ENCODE data around the gene NFYB.

Gene NFYB

DNA sequence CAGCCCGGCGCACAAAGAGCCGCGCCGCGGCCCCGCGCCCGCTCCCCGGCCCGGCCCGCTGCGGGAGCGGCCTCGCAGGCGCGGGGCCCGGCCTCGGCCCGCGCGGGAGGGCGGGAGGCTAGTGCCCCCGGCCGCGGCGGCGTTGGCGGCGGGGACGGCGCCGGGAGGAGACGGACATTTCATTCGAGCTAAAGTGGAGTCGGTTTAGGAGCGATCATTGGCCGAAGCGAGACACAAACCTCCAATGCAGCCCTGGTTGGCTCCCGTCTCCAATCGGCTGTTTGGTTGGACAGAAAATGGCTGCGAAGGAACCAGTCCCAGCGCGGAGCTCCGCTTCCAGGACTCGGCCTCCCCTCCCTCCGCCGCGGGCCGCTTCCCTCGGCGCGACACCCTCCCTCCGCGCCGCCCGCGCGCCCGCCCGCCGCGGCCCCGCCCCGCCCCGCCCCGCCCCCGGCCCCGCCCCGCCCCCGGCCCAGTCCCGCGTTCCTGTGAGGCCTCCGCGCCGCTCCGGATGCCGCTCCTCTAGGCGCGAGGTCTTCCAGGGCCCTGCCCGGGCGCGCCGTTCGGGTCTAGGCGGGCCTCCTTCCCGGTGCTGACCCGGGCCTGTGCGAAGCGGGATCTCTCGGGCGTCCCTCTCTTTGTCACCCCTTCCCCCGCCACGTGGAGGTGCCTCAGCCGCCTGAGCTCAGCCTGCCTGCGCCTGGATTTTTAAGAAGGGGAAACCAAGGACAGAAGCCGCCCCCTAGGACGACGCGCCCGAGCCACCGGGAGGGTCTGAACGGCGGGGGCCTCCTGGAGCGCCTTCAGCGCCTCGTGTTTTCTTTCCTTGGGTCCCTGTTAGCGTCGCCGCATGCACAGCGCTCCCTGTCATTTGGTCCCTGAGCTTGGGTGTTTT, at the start of gene NFYB:
TSS of gene NFYB (minus strand) at position 309 of the 895 bp plus-strand sequence. CDS start 2,757 bp downstream, outside the sequence.
- Histone ChIP-seq H3K9ac (ENCODE audit: low read depth in 1 of 2, low read length in 2 of 2) (peak within 1 kb of the TSS; percentile 74 to 83), H3K27me3 (ENCODE audit: control insufficient read depth in 2 of 2, insufficient read depth in 2 of 2, low read length in 2 of 2) (no peaks in the 10 kb centered on the region), H3K9me3 (ENCODE audit: control insufficient read depth in 2 of 2, low read length in 2 of 2) (no peaks in the 10 kb centered on the region), H3K4me3 (ENCODE audit: low read length in 2 of 2) (peak within 1 kb of the TSS; percentile 80 to 92), H3K27ac (ENCODE audit: low read depth in 2 of 2, low read length in 2 of 2) (peak within 1 kb of the TSS; percentile 78 to 82), H3K4me1 (ENCODE audit: control insufficient read depth in 2 of 2, insufficient read depth in 2 of 2, low read length in 2 of 2) (peaks cover 14 to 17% of the 10 kb centered on the region in 2 donors), H3K36me3 (ENCODE audit: control insufficient read depth in 2 of 2, insufficient read depth in 2 of 2, low read length in 2 of 2) (peaks cover 7% of the 10 kb centered on the region in 2 donors)

DNA sequence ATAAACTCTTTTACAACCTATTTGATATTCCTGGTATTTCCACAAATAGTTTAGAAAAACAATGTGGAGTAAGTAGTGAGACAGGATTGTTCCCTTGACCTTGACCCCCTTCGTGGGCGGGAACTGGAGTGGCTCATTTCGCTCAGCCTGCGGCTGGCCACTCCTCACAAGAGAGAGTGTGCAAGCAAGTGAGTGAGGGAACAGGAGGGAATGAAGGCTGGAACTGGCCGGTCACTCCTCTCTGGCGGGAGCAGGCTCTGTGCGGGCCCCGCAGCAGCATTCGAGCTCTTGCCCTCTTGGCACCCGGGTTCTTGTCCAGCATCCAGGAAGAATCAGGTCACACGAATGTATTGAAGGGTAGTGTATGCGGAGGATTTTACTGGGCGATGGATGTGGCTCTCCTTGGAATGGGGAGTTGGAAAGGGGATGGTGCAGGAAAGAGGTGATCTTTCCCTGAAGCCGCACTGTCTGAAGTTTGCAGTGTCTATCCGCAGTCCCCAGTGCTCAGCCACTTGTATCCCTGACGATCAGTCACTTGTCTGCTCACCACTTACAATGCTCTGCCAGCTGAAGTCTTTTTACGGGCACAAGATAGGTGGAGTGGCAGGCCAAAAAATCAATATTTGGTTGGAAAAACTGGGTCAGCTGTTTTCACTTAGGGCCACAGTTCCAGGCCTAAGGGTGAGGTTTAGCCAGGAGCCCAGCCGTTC, 49.6 kb upstream of the NFYB start:
- H3K9ac ChIP-seq (ENCODE audit: low read depth in 1 of 2, low read length in 2 of 2) = no peak overlapping the region

DNA sequence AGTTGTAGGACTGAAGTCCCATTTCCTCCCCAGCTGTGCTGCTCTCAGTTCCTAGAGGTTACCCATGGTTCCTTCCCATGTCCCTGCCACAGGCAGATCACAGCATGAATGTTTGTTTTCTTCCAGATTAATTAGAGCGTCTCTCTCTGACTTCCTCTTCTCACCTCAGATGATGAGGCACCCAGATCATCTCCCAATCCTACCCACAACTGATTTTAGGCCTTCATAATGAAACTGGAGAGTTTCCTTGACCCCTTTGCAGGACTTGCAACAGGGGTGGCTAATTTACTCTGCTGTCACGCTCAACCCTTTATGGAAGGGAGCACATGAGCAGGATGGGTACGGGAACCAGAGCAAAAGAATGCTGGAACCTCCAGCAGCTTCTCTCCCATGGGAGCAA, 45.4 kb upstream of the NFYB start:
- no peaks in the 10 kb centered on the region for H3K36me3 ChIP-seq (ENCODE audit: control insufficient read depth in 2 of 2, insufficient read depth in 2 of 2, low read length in 2 of 2)
- H3K4me3 ChIP-seq (ENCODE audit: low read length in 2 of 2) = no peak overlapping the region
- H3K4me1 ChIP-seq (ENCODE audit: control insufficient read depth in 2 of 2, insufficient read depth in 2 of 2, low read length in 2 of 2) = no peaks in the 10 kb centered on the region
- no peaks in the 10 kb centered on the region for H3K27me3 ChIP-seq (ENCODE audit: control insufficient read depth in 2 of 2, insufficient read depth in 2 of 2, low read length in 2 of 2)
- no peak overlapping the region for H3K9ac ChIP-seq (ENCODE audit: low read depth in 1 of 2, low read length in 2 of 2)
- H3K9me3 ChIP-seq (ENCODE audit: control insufficient read depth in 2 of 2, low read length in 2 of 2) = peaks cover 0 to 2% of the 10 kb centered on the region in 2 donors
- no peak overlapping the region for H3K27ac ChIP-seq (ENCODE audit: low read depth in 2 of 2, low read length in 2 of 2)

More for the DNA sequence above, 49.6 kb upstream of the NFYB start:
- Histone ChIP-seq H3K27me3 (ENCODE audit: control insufficient read depth in 2 of 2, insufficient read depth in 2 of 2, low read length in 2 of 2) (no peaks in the 10 kb centered on the region), H3K9me3 (ENCODE audit: control insufficient read depth in 2 of 2, low read length in 2 of 2) (peaks cover 0 to 2% of the 10 kb centered on the region in 2 donors), H3K27ac (ENCODE audit: low read depth in 2 of 2, low read length in 2 of 2) (no peak overlapping the region), H3K4me1 (ENCODE audit: control insufficient read depth in 2 of 2, insufficient read depth in 2 of 2, low read length in 2 of 2) (no peaks in the 10 kb centered on the region), H3K36me3 (ENCODE audit: control insufficient read depth in 2 of 2, insufficient read depth in 2 of 2, low read length in 2 of 2) (no peaks in the 10 kb centered on the region), H3K4me3 (ENCODE audit: low read length in 2 of 2) (no peak overlapping the region)

DNA sequence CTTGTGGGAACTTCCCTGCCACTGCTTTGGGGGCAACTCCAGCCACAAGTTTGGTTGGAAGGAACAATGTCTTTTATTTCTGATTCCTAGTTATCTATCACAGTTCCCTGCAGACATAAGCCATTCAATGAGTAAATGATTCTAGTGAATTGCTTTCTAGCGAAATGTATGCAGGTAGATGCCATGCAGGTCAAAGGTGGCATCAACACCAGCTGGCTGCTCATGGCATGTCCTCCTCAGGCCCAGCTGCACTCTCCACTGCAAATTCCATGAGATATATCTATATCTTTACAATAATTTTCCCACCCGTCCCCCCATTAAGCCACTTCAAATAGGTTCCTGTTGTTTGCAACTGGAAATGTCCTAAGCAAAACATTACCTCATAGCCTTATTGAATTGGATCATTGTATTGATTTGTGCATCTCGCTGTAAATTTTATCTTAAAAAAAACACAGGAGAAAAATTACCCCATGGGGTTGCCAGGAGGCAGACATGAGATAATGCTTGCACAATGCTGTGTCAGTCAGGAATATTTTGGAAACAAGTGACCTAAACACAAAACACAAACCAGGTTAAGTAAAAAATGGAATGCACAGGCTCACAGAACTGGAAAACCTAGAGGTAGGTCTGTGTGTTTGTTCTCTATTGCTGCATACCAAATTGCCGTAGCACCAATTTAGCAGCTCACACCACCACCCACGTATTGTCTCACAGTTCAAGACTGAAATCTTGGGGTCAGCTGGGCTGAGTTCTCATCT, 44.8 kb upstream of the NFYB start:
- Histone ChIP-seq H3K4me1 (ENCODE audit: control insufficient read depth in 2 of 2, insufficient read depth in 2 of 2, low read length in 2 of 2) (no peaks in the 10 kb centered on the region), H3K4me3 (ENCODE audit: low read length in 2 of 2) (no peak overlapping the region)

DNA sequence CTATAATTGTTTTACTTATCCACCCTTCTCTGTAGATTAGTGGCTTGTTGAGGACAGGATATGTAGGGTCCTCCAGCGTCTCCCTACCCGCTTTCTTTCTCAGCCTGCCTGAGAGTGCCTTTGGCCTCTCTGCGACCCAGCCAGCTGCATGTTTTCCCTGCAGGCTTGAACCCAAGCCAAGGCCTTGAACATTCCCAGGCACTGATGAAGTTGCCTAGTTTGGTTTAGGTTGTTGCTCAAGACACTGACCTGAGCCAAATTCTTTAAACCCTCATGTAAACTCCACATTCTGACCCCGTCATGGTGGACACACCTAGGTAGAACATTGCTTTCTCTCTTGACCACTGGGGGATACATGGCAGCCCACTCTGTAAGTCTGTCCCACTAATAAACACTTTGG, 44.1 kb upstream of the NFYB start:
- Histone ChIP-seq H3K27me3 (ENCODE audit: control insufficient read depth in 2 of 2, insufficient read depth in 2 of 2, low read length in 2 of 2) (no peaks in the 10 kb centered on the region), H3K9ac (ENCODE audit: low read depth in 1 of 2, low read length in 2 of 2) (no peak overlapping the region), H3K27ac (ENCODE audit: low read depth in 2 of 2, low read length in 2 of 2) (peak overlapping the region in 1 of 2 donors; percentile 7), H3K36me3 (ENCODE audit: control insufficient read depth in 2 of 2, insufficient read depth in 2 of 2, low read length in 2 of 2) (no peaks in the 10 kb centered on the region), H3K4me3 (ENCODE audit: low read length in 2 of 2) (no peak overlapping the region), H3K9me3 (ENCODE audit: control insufficient read depth in 2 of 2, low read length in 2 of 2) (peaks cover 0 to 2% of the 10 kb centered on the region in 2 donors), H3K4me1 (ENCODE audit: control insufficient read depth in 2 of 2, insufficient read depth in 2 of 2, low read length in 2 of 2) (no peaks in the 10 kb centered on the region)

More for the DNA sequence above, 44.8 kb upstream of the NFYB start:
- Histone ChIP-seq H3K9ac (ENCODE audit: low read depth in 1 of 2, low read length in 2 of 2) (no peak overlapping the region), H3K27ac (ENCODE audit: low read depth in 2 of 2, low read length in 2 of 2) (no peak overlapping the region), H3K27me3 (ENCODE audit: control insufficient read depth in 2 of 2, insufficient read depth in 2 of 2, low read length in 2 of 2) (no peaks in the 10 kb centered on the region), H3K36me3 (ENCODE audit: control insufficient read depth in 2 of 2, insufficient read depth in 2 of 2, low read length in 2 of 2) (no peaks in the 10 kb centered on the region), H3K9me3 (ENCODE audit: control insufficient read depth in 2 of 2, low read length in 2 of 2) (peaks cover 0 to 2% of the 10 kb centered on the region in 2 donors)

DNA sequence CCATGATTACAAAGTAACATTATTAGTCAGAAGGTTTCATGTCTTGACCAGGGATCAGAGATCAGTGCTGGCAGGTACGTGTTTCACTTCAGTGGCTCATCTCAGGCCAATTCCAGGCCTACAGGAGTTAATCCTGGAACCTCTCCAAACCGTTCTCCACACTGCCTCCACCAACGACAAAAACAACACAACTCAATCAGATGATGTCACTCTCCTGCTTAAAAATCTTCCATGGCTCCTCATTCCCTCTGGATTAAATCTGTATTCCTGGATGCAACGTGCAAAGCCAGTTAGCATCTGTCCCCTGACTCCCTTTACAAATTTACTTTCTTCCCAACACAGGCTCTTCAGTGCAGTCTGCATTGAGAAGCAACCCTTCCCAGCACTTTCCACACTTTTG, 43.3 kb upstream of the NFYB start:
- H3K27me3 ChIP-seq (ENCODE audit: control insufficient read depth in 2 of 2, insufficient read depth in 2 of 2, low read length in 2 of 2) = no peaks in the 10 kb centered on the region
- H3K9me3 ChIP-seq (ENCODE audit: control insufficient read depth in 2 of 2, low read length in 2 of 2) = peaks cover 0 to 2% of the 10 kb centered on the region in 2 donors
- no peak overlapping the region for H3K4me3 ChIP-seq (ENCODE audit: low read length in 2 of 2)
- no peak overlapping the region for H3K27ac ChIP-seq (ENCODE audit: low read depth in 2 of 2, low read length in 2 of 2)
- no peaks in the 10 kb centered on the region for H3K36me3 ChIP-seq (ENCODE audit: control insufficient read depth in 2 of 2, insufficient read depth in 2 of 2, low read length in 2 of 2)
- no peak overlapping the region for H3K9ac ChIP-seq (ENCODE audit: low read depth in 1 of 2, low read length in 2 of 2)
- no peaks in the 10 kb centered on the region for H3K4me1 ChIP-seq (ENCODE audit: control insufficient read depth in 2 of 2, insufficient read depth in 2 of 2, low read length in 2 of 2)

DNA sequence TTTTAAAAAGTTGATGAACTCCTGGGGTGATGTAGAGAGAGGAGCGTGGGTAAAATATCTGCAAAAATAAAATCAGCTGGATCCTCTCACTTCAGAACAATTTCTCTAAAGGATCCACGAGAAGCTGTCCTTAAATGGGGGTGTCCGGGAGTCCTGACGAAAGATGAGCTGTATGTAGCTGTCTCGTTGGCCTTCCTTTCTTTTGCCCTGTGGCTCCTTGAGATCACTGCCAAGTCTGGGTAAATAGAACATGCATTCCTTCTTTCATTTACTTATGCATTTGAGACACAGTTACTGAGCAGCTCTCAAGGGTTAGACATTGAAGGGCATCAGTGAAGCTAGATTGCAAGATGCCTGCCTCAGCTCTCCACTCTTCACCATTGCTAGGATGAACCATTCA, 42.4 kb upstream of the NFYB start:
- no peaks in the 10 kb centered on the region for H3K4me1 ChIP-seq (ENCODE audit: control insufficient read depth in 2 of 2, insufficient read depth in 2 of 2, low read length in 2 of 2)
- no peaks in the 10 kb centered on the region for H3K27me3 ChIP-seq (ENCODE audit: control insufficient read depth in 2 of 2, insufficient read depth in 2 of 2, low read length in 2 of 2)
- H3K9ac ChIP-seq (ENCODE audit: low read depth in 1 of 2, low read length in 2 of 2) = no peak overlapping the region
- no peak overlapping the region for H3K27ac ChIP-seq (ENCODE audit: low read depth in 2 of 2, low read length in 2 of 2)
- no peak overlapping the region for H3K4me3 ChIP-seq (ENCODE audit: low read length in 2 of 2)
- H3K9me3 ChIP-seq (ENCODE audit: control insufficient read depth in 2 of 2, low read length in 2 of 2) = peaks cover 0 to 2% of the 10 kb centered on the region in 2 donors
- H3K36me3 ChIP-seq (ENCODE audit: control insufficient read depth in 2 of 2, insufficient read depth in 2 of 2, low read length in 2 of 2) = no peaks in the 10 kb centered on the region

DNA sequence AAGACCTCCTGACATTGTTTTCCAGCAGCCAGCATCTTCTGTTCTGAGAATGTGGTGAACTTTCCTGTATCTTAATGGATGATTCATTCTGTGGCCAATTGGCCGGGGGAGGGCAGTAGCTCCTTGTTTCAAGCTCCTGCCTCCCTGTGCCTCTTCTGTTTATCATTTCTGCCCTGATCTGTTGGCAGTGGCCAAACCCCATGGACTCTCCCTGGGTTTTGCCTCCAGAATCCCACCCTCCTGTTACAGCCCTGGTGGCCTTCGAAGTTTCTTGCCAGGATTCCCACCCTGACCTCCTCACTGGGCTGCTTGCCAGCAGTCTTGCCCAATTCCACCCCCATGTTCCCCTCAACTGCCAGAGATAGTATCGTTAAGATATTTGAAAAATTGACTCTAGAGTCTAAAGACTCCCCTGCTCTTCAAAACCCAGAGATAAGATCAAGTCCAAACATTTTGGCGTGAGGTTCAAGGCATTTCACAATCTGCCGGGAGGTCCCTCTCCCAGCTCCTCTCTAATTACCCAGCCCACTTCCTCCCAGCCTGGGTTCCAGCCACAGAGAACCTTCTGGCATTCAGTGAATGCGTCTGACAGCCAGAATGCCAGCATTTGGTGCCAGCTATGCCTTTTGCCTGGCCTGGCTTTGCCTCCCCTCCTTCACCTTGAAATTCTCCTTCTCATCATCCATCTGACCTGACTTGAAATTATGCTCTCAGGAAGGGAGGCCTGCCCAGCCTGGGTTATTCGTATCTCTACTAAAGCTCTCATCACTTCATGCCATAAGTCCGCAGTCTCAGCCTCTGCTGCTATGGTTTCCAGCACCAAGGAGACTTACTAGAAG, 39.9 kb upstream of the NFYB start:
- no peak overlapping the region for H3K9ac ChIP-seq (ENCODE audit: low read depth in 1 of 2, low read length in 2 of 2)

DNA sequence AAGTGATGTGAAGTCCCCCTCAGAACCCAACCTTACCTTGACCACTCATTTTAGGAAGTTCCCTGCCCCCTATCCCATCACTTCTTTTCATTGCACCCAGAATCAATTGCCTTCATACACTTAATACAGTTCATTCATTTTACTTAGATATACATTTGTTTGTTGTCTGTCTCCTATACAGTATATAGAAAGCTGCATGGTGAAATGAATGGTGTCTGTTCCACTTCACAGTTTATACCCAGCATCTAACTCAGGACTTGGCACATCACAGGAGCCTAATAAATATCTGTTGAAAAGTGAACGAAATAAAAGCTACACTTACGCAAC, 39.3 kb upstream of the NFYB start:
- Histone ChIP-seq H3K27me3 (ENCODE audit: control insufficient read depth in 2 of 2, insufficient read depth in 2 of 2, low read length in 2 of 2) (no peaks in the 10 kb centered on the region), H3K9me3 (ENCODE audit: control insufficient read depth in 2 of 2, low read length in 2 of 2) (no peaks in the 10 kb centered on the region), H3K36me3 (ENCODE audit: control insufficient read depth in 2 of 2, insufficient read depth in 2 of 2, low read length in 2 of 2) (no peaks in the 10 kb centered on the region), H3K27ac (ENCODE audit: low read depth in 2 of 2, low read length in 2 of 2) (no peak overlapping the region), H3K4me1 (ENCODE audit: control insufficient read depth in 2 of 2, insufficient read depth in 2 of 2, low read length in 2 of 2) (no peaks in the 10 kb centered on the region), H3K9ac (ENCODE audit: low read depth in 1 of 2, low read length in 2 of 2) (no peak overlapping the region), H3K4me3 (ENCODE audit: low read length in 2 of 2) (no peak overlapping the region)

More for the DNA sequence above, 39.9 kb upstream of the NFYB start:
- Histone ChIP-seq H3K4me1 (ENCODE audit: control insufficient read depth in 2 of 2, insufficient read depth in 2 of 2, low read length in 2 of 2) (no peaks in the 10 kb centered on the region), H3K36me3 (ENCODE audit: control insufficient read depth in 2 of 2, insufficient read depth in 2 of 2, low read length in 2 of 2) (no peaks in the 10 kb centered on the region), H3K27me3 (ENCODE audit: control insufficient read depth in 2 of 2, insufficient read depth in 2 of 2, low read length in 2 of 2) (no peaks in the 10 kb centered on the region), H3K27ac (ENCODE audit: low read depth in 2 of 2, low read length in 2 of 2) (peak overlapping the region; percentile 7 to 59), H3K9me3 (ENCODE audit: control insufficient read depth in 2 of 2, low read length in 2 of 2) (no peaks in the 10 kb centered on the region), H3K4me3 (ENCODE audit: low read length in 2 of 2) (no peak overlapping the region)

Data from mucosa of rectum (tissue), 2 donors.